ENCODE results near the gene MARS2.
"Not testable (repeated sequence)": the region's sequence is repeated elsewhere in the genome, so short reads cannot be mapped to it uniquely, and the experiment has no call there.

MARS2 gene

GRCh38 chr2:197706839-197707207 lies 1.7 kb downstream of the MARS2 start:
- H3K9me3 ChIP-seq (ENCODE audit: control insufficient read depth in 2 of 2, low read length in 2 of 2): no peaks in the 10 kb centered on the region
- H3K27ac ChIP-seq (ENCODE audit: low read length): no peak overlapping the region
- H3K27me3 ChIP-seq (ENCODE audit: control insufficient read depth in 1 of 2, insufficient read depth in 2 of 2, low read length in 2 of 2): no peaks in the 10 kb centered on the region
- H3K9ac ChIP-seq (ENCODE audit: low read length in 2 of 2): peak overlapping the region; percentile 68 to 83
- peaks cover 18% of the 10 kb centered on the region for H3K4me1 ChIP-seq (ENCODE audit: control insufficient read depth, insufficient read depth, low read length)
- no peaks in the 10 kb centered on the region for H3K36me3 ChIP-seq (ENCODE audit: control insufficient read depth in 2 of 2, insufficient read depth in 2 of 2, low read length in 2 of 2)
- peak overlapping the region; percentile 94 to 95 for H3K4me3 ChIP-seq (ENCODE audit: low read length in 2 of 2)

- Histone ChIP-seq H3K36me3 (ENCODE audit: control insufficient read depth in 2 of 2, insufficient read depth in 2 of 2, low read length in 2 of 2) (no peaks in the 10 kb centered on the region), H3K9ac (ENCODE audit: low read length in 2 of 2) (peak overlapping the region; percentile 68 to 83), H3K27me3 (ENCODE audit: control insufficient read depth in 1 of 2, insufficient read depth in 2 of 2, low read length in 2 of 2) (no peaks in the 10 kb centered on the region), H3K4me1 (ENCODE audit: control insufficient read depth, insufficient read depth, low read length) (peaks cover 18% of the 10 kb centered on the region), H3K4me3 (ENCODE audit: low read length in 2 of 2) (peak overlapping the region; percentile 94 to 95), H3K9me3 (ENCODE audit: control insufficient read depth in 2 of 2, low read length in 2 of 2) (no peaks in the 10 kb centered on the region), H3K27ac (ENCODE audit: low read length) (no peak overlapping the region)
Measured at GRCh38 chr2:197707316-197708213, 2.4 kb downstream of the MARS2 start.

GRCh38 chr2:197708331-197708730 lies 3.2 kb downstream of the MARS2 start:
- no peaks in the 10 kb centered on the region for H3K9me3 ChIP-seq (ENCODE audit: control insufficient read depth in 2 of 2, low read length in 2 of 2)
- H3K27ac ChIP-seq (ENCODE audit: low read length): no peak overlapping the region
- peak overlapping the region; percentile 23 to 31 for H3K9ac ChIP-seq (ENCODE audit: low read length in 2 of 2)
- H3K36me3 ChIP-seq (ENCODE audit: control insufficient read depth in 2 of 2, insufficient read depth in 2 of 2, low read length in 2 of 2): no peaks in the 10 kb centered on the region
- H3K4me1 ChIP-seq (ENCODE audit: control insufficient read depth, insufficient read depth, low read length): peaks cover 18% of the 10 kb centered on the region
- no peak overlapping the region for H3K4me3 ChIP-seq (ENCODE audit: low read length in 2 of 2)
- H3K27me3 ChIP-seq (ENCODE audit: control insufficient read depth in 1 of 2, insufficient read depth in 2 of 2, low read length in 2 of 2): no peaks in the 10 kb centered on the region

- peaks cover 18% of the 10 kb centered on the region for H3K4me1 ChIP-seq (ENCODE audit: control insufficient read depth, insufficient read depth, low read length)
- not testable (repeated sequence) for H3K9ac ChIP-seq (ENCODE audit: low read length in 2 of 2); H3K9me3 ChIP-seq (ENCODE audit: control insufficient read depth in 2 of 2, low read length in 2 of 2)
Measured at GRCh38 chr2:197709140-197709539, 4.0 kb downstream of the MARS2 start.

GRCh38 chr2:197710424-197711042 lies 5.4 kb downstream of the MARS2 start:
- Histone ChIP-seq H3K36me3 (ENCODE audit: control insufficient read depth in 2 of 2, insufficient read depth in 2 of 2, low read length in 2 of 2) (no peaks in the 10 kb centered on the region), H3K9me3 (ENCODE audit: control insufficient read depth in 2 of 2, low read length in 2 of 2) (no peaks in the 10 kb centered on the region), H3K27ac (ENCODE audit: low read length) (no peak overlapping the region), H3K9ac (ENCODE audit: low read length in 2 of 2) (no peak overlapping the region), H3K27me3 (ENCODE audit: control insufficient read depth in 1 of 2, insufficient read depth in 2 of 2, low read length in 2 of 2) (no peaks in the 10 kb centered on the region), H3K4me1 (ENCODE audit: control insufficient read depth, insufficient read depth, low read length) (peaks cover 16% of the 10 kb centered on the region), H3K4me3 (ENCODE audit: low read length in 2 of 2) (no peak overlapping the region)

More at GRCh38 chr2:197709140-197709539, 4.0 kb downstream of the MARS2 start:
- not testable (repeated sequence) for H3K27me3 ChIP-seq (ENCODE audit: control insufficient read depth in 1 of 2, insufficient read depth in 2 of 2, low read length in 2 of 2); H3K4me3 ChIP-seq (ENCODE audit: low read length in 2 of 2); H3K27ac ChIP-seq (ENCODE audit: low read length); H3K36me3 ChIP-seq (ENCODE audit: control insufficient read depth in 2 of 2, insufficient read depth in 2 of 2, low read length in 2 of 2)

GRCh38 chr2:197711578-197711977 lies 6.4 kb downstream of the MARS2 start:
- Histone ChIP-seq H3K4me3 (ENCODE audit: low read length in 2 of 2) (no peak overlapping the region), H3K27ac (ENCODE audit: low read length) (no peak overlapping the region), H3K9me3 (ENCODE audit: control insufficient read depth in 2 of 2, low read length in 2 of 2) (no peaks in the 10 kb centered on the region), H3K4me1 (ENCODE audit: control insufficient read depth, insufficient read depth, low read length) (peaks cover 10% of the 10 kb centered on the region), H3K9ac (ENCODE audit: low read length in 2 of 2) (no peak overlapping the region), H3K27me3 (ENCODE audit: control insufficient read depth in 1 of 2, insufficient read depth in 2 of 2, low read length in 2 of 2) (no peaks in the 10 kb centered on the region), H3K36me3 (ENCODE audit: control insufficient read depth in 2 of 2, insufficient read depth in 2 of 2, low read length in 2 of 2) (no peaks in the 10 kb centered on the region)

- no peaks in the 10 kb centered on the region for H3K36me3 ChIP-seq (ENCODE audit: control insufficient read depth in 2 of 2, insufficient read depth in 2 of 2, low read length in 2 of 2)
- peaks cover 3% of the 10 kb centered on the region for H3K4me1 ChIP-seq (ENCODE audit: control insufficient read depth, insufficient read depth, low read length)
Measured at GRCh38 chr2:197713271-197713670, 8.1 kb downstream of the MARS2 start.

GRCh38 chr2:197717863-197718262 lies 12.7 kb downstream of the MARS2 start:
- Histone ChIP-seq H3K9me3 (ENCODE audit: control insufficient read depth in 2 of 2, low read length in 2 of 2) (no peaks in the 10 kb centered on the region), H3K9ac (ENCODE audit: low read length in 2 of 2) (no peak overlapping the region), H3K27ac (ENCODE audit: low read length) (no peak overlapping the region), H3K27me3 (ENCODE audit: control insufficient read depth in 1 of 2, insufficient read depth in 2 of 2, low read length in 2 of 2) (no peaks in the 10 kb centered on the region), H3K4me1 (ENCODE audit: control insufficient read depth, insufficient read depth, low read length) (no peaks in the 10 kb centered on the region), H3K36me3 (ENCODE audit: control insufficient read depth in 2 of 2, insufficient read depth in 2 of 2, low read length in 2 of 2) (no peaks in the 10 kb centered on the region), H3K4me3 (ENCODE audit: low read length in 2 of 2) (no peak overlapping the region)

More at GRCh38 chr2:197713271-197713670, 8.1 kb downstream of the MARS2 start:
- Histone ChIP-seq H3K27ac (ENCODE audit: low read length) (no peak overlapping the region), H3K9me3 (ENCODE audit: control insufficient read depth in 2 of 2, low read length in 2 of 2) (no peaks in the 10 kb centered on the region), H3K4me3 (ENCODE audit: low read length in 2 of 2) (no peak overlapping the region), H3K9ac (ENCODE audit: low read length in 2 of 2) (no peak overlapping the region), H3K27me3 (ENCODE audit: control insufficient read depth in 1 of 2, insufficient read depth in 2 of 2, low read length in 2 of 2) (no peaks in the 10 kb centered on the region)

GRCh38 chr2:197727011-197727410 lies 21.8 kb downstream of the MARS2 start:
- H3K27ac ChIP-seq (ENCODE audit: low read length): no peak overlapping the region
- no peaks in the 10 kb centered on the region for H3K27me3 ChIP-seq (ENCODE audit: control insufficient read depth in 1 of 2, insufficient read depth in 2 of 2, low read length in 2 of 2)
- H3K4me1 ChIP-seq (ENCODE audit: control insufficient read depth, insufficient read depth, low read length): no peaks in the 10 kb centered on the region
- no peaks in the 10 kb centered on the region for H3K9me3 ChIP-seq (ENCODE audit: control insufficient read depth in 2 of 2, low read length in 2 of 2)
- no peak overlapping the region for H3K9ac ChIP-seq (ENCODE audit: low read length in 2 of 2)
- H3K36me3 ChIP-seq (ENCODE audit: control insufficient read depth in 2 of 2, insufficient read depth in 2 of 2, low read length in 2 of 2): no peaks in the 10 kb centered on the region
- H3K4me3 ChIP-seq (ENCODE audit: low read length in 2 of 2): no peak overlapping the region

GRCh38 chr2:197728555-197729544 lies 23.7 kb downstream of the MARS2 start:
- not testable (repeated sequence) for H3K9me3 ChIP-seq (ENCODE audit: control insufficient read depth in 2 of 2, low read length in 2 of 2); H3K27me3 ChIP-seq (ENCODE audit: control insufficient read depth in 1 of 2, insufficient read depth in 2 of 2, low read length in 2 of 2); H3K27ac ChIP-seq (ENCODE audit: low read length); H3K9ac ChIP-seq (ENCODE audit: low read length in 2 of 2); H3K4me1 ChIP-seq (ENCODE audit: control insufficient read depth, insufficient read depth, low read length); H3K36me3 ChIP-seq (ENCODE audit: control insufficient read depth in 2 of 2, insufficient read depth in 2 of 2, low read length in 2 of 2); H3K4me3 ChIP-seq (ENCODE audit: low read length in 2 of 2)
